H9 (cell line): ENCODE data around the gene ERC2. TPM values are rescaled to one million over a fixed set of nuclear protein-coding genes. Genes with fewer than 3 reads are reported as not detected.

Experiments used
- DNase-seq: peaks from one replicate; pipeline ENCODE4 v3.0.0-alpha.2; 2017
- H2AFZ ChIP-seq: one replicate; pipeline ENCODE4 v1.6.1; 2013; ENCODE audit warnings: mild to moderate bottlenecking, low read length, control low read depth, moderate library complexity
- H2AK5ac ChIP-seq: 2 replicates; pipeline ENCODE4 v1.6.1; 2013; ENCODE audit warnings: low read length, control low read depth, mixed read lengths; ENCODE audit not compliant: insufficient read length
- H2BK120ac ChIP-seq: one replicate; pipeline ENCODE4 v1.6.1; 2013; ENCODE audit warnings: low read depth, mild to moderate bottlenecking, low read length, control low read depth, inconsistent platforms; ENCODE audit not compliant: poor library complexity, severe bottlenecking
- H2BK12ac ChIP-seq: 2 replicates; pipeline ENCODE4 v1.6.1; 2013; ENCODE audit warnings: low read length, control low read depth, mixed read lengths, low read depth; ENCODE audit not compliant: insufficient read length
- H2BK15ac ChIP-seq: 2 replicates; pipeline ENCODE4 v1.6.1; 2013; ENCODE audit warnings: low read depth, low read length, control low read depth
- H2BK20ac ChIP-seq: one replicate; pipeline ENCODE4 v1.6.1; 2013; ENCODE audit warnings: low read depth, mild to moderate bottlenecking, low read length, control low read depth, inconsistent platforms; ENCODE audit not compliant: poor library complexity, severe bottlenecking
- H2BK5ac ChIP-seq: 2 replicates; pipeline ENCODE4 v1.6.1; 2013; ENCODE audit warnings: low read length, control low read depth, mixed read lengths; ENCODE audit not compliant: insufficient read length
- H3K14ac ChIP-seq: 2 replicates; pipeline ENCODE4 v1.6.1; 2013; ENCODE audit warnings: low read length, control low read depth; ENCODE audit not compliant: insufficient read depth
- H3K18ac ChIP-seq: 2 replicates; pipeline ENCODE4 v1.6.1; 2013; ENCODE audit warnings: low read depth, mild to moderate bottlenecking, mixed read lengths, low read length, control low read depth; ENCODE audit not compliant: insufficient read length
- H3K23ac ChIP-seq: 2 replicates; pipeline ENCODE4 v1.6.1; 2013; ENCODE audit warnings: low read length, control low read depth, mixed read lengths, low read depth; ENCODE audit not compliant: insufficient read length
- H3K23me2 ChIP-seq: 2 replicates; pipeline ENCODE4 v1.6.1; 2013; ENCODE audit warnings: low read depth, mild to moderate bottlenecking, mixed read lengths, low read length, control low read depth; ENCODE audit not compliant: insufficient read length, poor library complexity, severe bottlenecking
- H3K27ac ChIP-seq: 2 replicates; pipeline ENCODE4 v1.5.1; 2013; ENCODE audit warnings: low read length, control low read depth, mixed read lengths, low read depth; ENCODE audit not compliant: insufficient read length
- H3K27me3 ChIP-seq: 2 replicates; pipeline ENCODE4 v1.6.1; 2013; ENCODE audit warnings: low read length, control low read depth, inconsistent platforms; ENCODE audit not compliant: insufficient read depth
- H3K4ac ChIP-seq: 2 replicates; pipeline ENCODE4 v1.6.1; 2013; ENCODE audit warnings: low read depth, mild to moderate bottlenecking, control low read depth, inconsistent platforms, low read length, moderate library complexity
- H3K4me1 ChIP-seq: 2 replicates; pipeline ENCODE4 v1.6.1; 2013; ENCODE audit warnings: low read length, control low read depth, inconsistent platforms; ENCODE audit not compliant: insufficient read depth
- H3K4me2 ChIP-seq: 2 replicates; pipeline ENCODE4 v1.6.1; 2013; ENCODE audit warnings: low read length, control low read depth, mixed read lengths; ENCODE audit not compliant: insufficient read length, insufficient read depth
- H3K56ac ChIP-seq: 2 replicates; pipeline ENCODE4 v1.6.1; 2013; ENCODE audit warnings: low read depth, mild to moderate bottlenecking, mixed read lengths, low read length, control low read depth; ENCODE audit not compliant: insufficient read length
- H3K79me1 ChIP-seq: 2 replicates; pipeline ENCODE4 v1.6.1; 2013; ENCODE audit warnings: low read depth, mild to moderate bottlenecking, moderate library complexity, low read length, control low read depth, inconsistent platforms; ENCODE audit not compliant: insufficient read depth, poor library complexity, severe bottlenecking
- H3K79me2 ChIP-seq: 2 replicates; pipeline ENCODE4 v1.6.1; 2013; ENCODE audit warnings: low read length, control low read depth, inconsistent platforms; ENCODE audit not compliant: insufficient read depth
- H3K9ac ChIP-seq: 2 replicates; pipeline ENCODE4 v1.6.1; 2013; ENCODE audit warnings: low read length, control low read depth, mixed read lengths; ENCODE audit not compliant: insufficient read length; ENCODE audit errors: extremely low read depth
- H3K9me3 ChIP-seq: one replicate; pipeline ENCODE4 v1.6.1; 2013; ENCODE audit warnings: low read depth, low read length, inconsistent platforms; ENCODE audit not compliant: control insufficient read depth
- H3T11ph ChIP-seq: one replicate; pipeline ENCODE4 v1.6.1; 2013; ENCODE audit warnings: mild to moderate bottlenecking, low read length, control low read depth, inconsistent platforms
- H4K20me1 ChIP-seq: one replicate; pipeline ENCODE4 v1.6.1; 2013; ENCODE audit not compliant: control insufficient read depth, insufficient read length, insufficient read depth
- H4K5ac ChIP-seq: 2 replicates; pipeline ENCODE4 v1.6.1; 2013; ENCODE audit warnings: low read depth, mild to moderate bottlenecking, mixed read lengths, low read length, control low read depth; ENCODE audit not compliant: insufficient read length
- H4K8ac ChIP-seq: replicated peaks from 2 replicates; pipeline ENCODE4 v1.6.1; 2013; ENCODE audit warnings: low read length, control low read depth, mixed read lengths, low read depth; ENCODE audit not compliant: insufficient read length
- H4K91ac ChIP-seq: 2 replicates; pipeline ENCODE4 v1.6.1; 2013; ENCODE audit warnings: low read depth, mild to moderate bottlenecking, moderate library complexity, mixed read lengths, low read length, control low read depth; ENCODE audit not compliant: insufficient read length
- H3K27ac Mint-ChIP-seq, 3 experiments: 2 replicates in 2 of 3; 3 replicates in 1 of 3; pipeline ENCODE4 v1.8.0; 2020 to 2021; ENCODE audit warnings: mixed read lengths in 3 of 3, mild to moderate bottlenecking in 1 of 3, moderate library complexity in 1 of 3
- H3K27me3 Mint-ChIP-seq: 2 replicates; pipeline ENCODE4 v1.8.0; 2021; ENCODE audit warnings: low read depth, mild to moderate bottlenecking, moderate library complexity, mixed read lengths
- H3K36me3 Mint-ChIP-seq, 3 experiments: 2 replicates in 2 of 3; 3 replicates in 1 of 3; pipeline ENCODE4 v1.8.0; 2020 to 2021; ENCODE audit warnings: low read depth in 3 of 3, mixed read lengths in 3 of 3; ENCODE audit not compliant: insufficient read depth in 1 of 3
- H3K4me1 Mint-ChIP-seq, 2 experiments: 2 replicates each; pipeline ENCODE4 v1.8.0; 2020; ENCODE audit warnings: mixed read lengths in 2 of 2
- H3K4me3 Mint-ChIP-seq, 2 experiments: 2 replicates in 1 of 2; 3 replicates in 1 of 2; pipeline ENCODE4 v1.8.0; 2020 to 2021; ENCODE audit warnings: mild to moderate bottlenecking in 2 of 2, mixed read lengths in 2 of 2, moderate library complexity in 1 of 2
- H3K9me3 Mint-ChIP-seq, 2 experiments: 2 replicates in 1 of 2; 3 replicates in 1 of 2; pipeline ENCODE4 v1.8.0; 2020; ENCODE audit warnings: mild to moderate bottlenecking in 2 of 2, mixed read lengths in 2 of 2, moderate library complexity in 1 of 2
- CTCF ChIP-seq: fragments of 200-600 bp; sonication (generic); conservative IDR thresholded peaks from 3 replicates; pipeline ENCODE4 v1.8.0; 2021; ENCODE audit warnings: antibody characterized with exemption, mild to moderate bottlenecking
- WGBS: extraction: QIAGEN DNeasy Blood & Tissue Kit; methylation state at CpG from one replicate; pipeline ENCODE4 v1.1.7; 2013; ENCODE audit warnings: missing lambda C conversion rate, low lambda C conversion rate, mixed read lengths; ENCODE audit not compliant: insufficient read length; ENCODE audit errors: extremely low coverage; 5-methylcytosine and 5-hydroxymethylcytosine counted together
- total RNA-seq: library from RNA; stranded (reverse); gene quantifications from 2 replicates; pipeline ENCODE4 v1.2.1, GENCODE V29; 2021

Gene ERC2
- total RNA-seq, 1 experiment from 2014 or later, result 15.4 TPM

- no peak overlapping the region for H3K4me2 ChIP-seq
- H3K14ac ChIP-seq, result peak overlapping the region; percentile 59
- no peak overlapping the region for H3K23ac ChIP-seq
- H3K27me3 Mint-ChIP-seq, result peaks cover 2% of the 10 kb centered on the region
- no peaks in the 10 kb centered on the region for H3K9me3 ChIP-seq
- H3K4me3 Mint-ChIP-seq, result peak overlapping the region in 1 of 2 experiments; percentile 35; a peak in 1 of 5 replicates
- H3K36me3 Mint-ChIP-seq, result peaks cover 0 to 14% (median 3%) of the 10 kb centered on the region in 3 experiments; a peak in 5 of 7 replicates
- no peak overlapping the region for H2AK5ac ChIP-seq
- no peak overlapping the region for H3K9ac ChIP-seq
- H3K4ac ChIP-seq, result no peak overlapping the region
- H3K79me2 ChIP-seq, result no peaks in the 10 kb centered on the region
- H4K20me1 ChIP-seq, result no peaks in the 10 kb centered on the region
- no peak overlapping the region for H2AFZ ChIP-seq
- peak overlapping the region; percentile 21 to 91 (median 69); a peak in 6 of 7 replicates for H3K27ac Mint-ChIP-seq
- no CpG with 5 or more reads among the region's 6 CpGs for WGBS
- H3K18ac ChIP-seq, result peak overlapping the region; percentile 7
- H3K79me1 ChIP-seq, result no peaks in the 10 kb centered on the region
- no peak overlapping the region for H4K8ac ChIP-seq
- no peak overlapping the region for H2BK15ac ChIP-seq
- DNase-seq, result no peak
- H3T11ph ChIP-seq, result no peak overlapping the region
- H4K5ac ChIP-seq, result no peak overlapping the region
- H2BK12ac ChIP-seq, result no peak overlapping the region
- H2BK20ac ChIP-seq, result no peak overlapping the region
- no peaks in the 10 kb centered on the region for H3K23me2 ChIP-seq
- no peak overlapping the region for H3K56ac ChIP-seq
- no peak for TF ChIP-seq CTCF
- H4K91ac ChIP-seq, result no peak overlapping the region
- peaks cover 6 to 7% of the 10 kb centered on the region in 2 experiments; a peak in 4 of 5 replicates for H3K9me3 Mint-ChIP-seq
- H3K27me3 ChIP-seq, result no peaks in the 10 kb centered on the region
- no peak overlapping the region for H3K27ac ChIP-seq
- H2BK120ac ChIP-seq, result no peak overlapping the region
- H2BK5ac ChIP-seq, result no peak overlapping the region
- H3K4me1 ChIP-seq, result peaks cover 13% of the 10 kb centered on the region; the same call in 1 of the 2 replicates
- H3K4me1 Mint-ChIP-seq, result peaks cover 36 to 39% of the 10 kb centered on the region in 2 experiments
Observed at GRCh38 chr3:55555873-55556618, 912.2 kb downstream of the ERC2 start.
